ENCODE data around the gene PCDHB14.
"Not testable (repeated sequence)": the region's sequence is repeated elsewhere in the genome, so short reads cannot be mapped to it uniquely, and the experiment has no call there.

GRCh38 chr5:141201126-141201525, 22.0 kb upstream of the PCDHB14 start:
- TF ChIP-seq POLR2A, POLR2AphosphoS5 (IDR thresholded peaks at IDR 0.05; ENCODE audit: low read depth, low read length): not testable (repeated sequence)
